Aorta (tissue), 5 donors: ENCODE results near the gene KRTAP5-2. TPM values are rescaled to one million over a fixed set of nuclear protein-coding genes. Genes with fewer than 3 reads are reported as not detected.

Experiments
- ATAC-seq: fragments of 200-7000 bp; cut with Tn5 transposase; one replicate; pipeline ENCODE4 v1.9.1; 2022; ENCODE audit warnings: moderate library complexity; ENCODE audit not compliant: low FRiP score
- DNase-seq, 2 donors: peaks; one replicate each; pipeline ENCODE4 v3.0.0-alpha.2; 2020
- H3K27ac ChIP-seq, 2 donors: one replicate each; pipeline ENCODE4 v1.5.1; 2013; ENCODE audit warnings: low read length in 2 of 2, mild to moderate bottlenecking in 2 of 2, moderate library complexity in 2 of 2, control low read depth in 1 of 2, inconsistent platforms in 1 of 2, low read depth in 1 of 2
- H3K27me3 ChIP-seq, 2 donors: one replicate each; pipeline ENCODE4 v1.6.1; 2013; ENCODE audit warnings: control low read depth in 1 of 2, low read length in 1 of 2, mild to moderate bottlenecking in 1 of 2, moderate library complexity in 1 of 2; ENCODE audit not compliant: insufficient read depth in 2 of 2, control insufficient read depth in 1 of 2
- H3K36me3 ChIP-seq, 2 donors: one replicate each; pipeline ENCODE4 v1.6.1; 2013; ENCODE audit warnings: control low read depth in 1 of 2, low read length in 1 of 2, mild to moderate bottlenecking in 1 of 2; ENCODE audit not compliant: insufficient read depth in 2 of 2, control insufficient read depth in 1 of 2
- H3K4me1 ChIP-seq, 2 donors: one replicate each; pipeline ENCODE4 v1.6.1; 2013; ENCODE audit warnings: low read length in 2 of 2, control low read depth in 1 of 2, mild to moderate bottlenecking in 1 of 2, moderate library complexity in 1 of 2; ENCODE audit not compliant: insufficient read depth in 2 of 2, control insufficient read depth in 1 of 2
- H3K4me3 ChIP-seq, 2 donors: one replicate each; pipeline ENCODE4 v1.5.1; 2013; ENCODE audit warnings: low read length in 2 of 2, control low read depth in 1 of 2, mild to moderate bottlenecking in 1 of 2
- H3K9me3 ChIP-seq: one replicate; pipeline ENCODE4 v1.6.1; 2013; ENCODE audit warnings: mild to moderate bottlenecking, low read length; ENCODE audit not compliant: control insufficient read depth
- WGBS, 2 donors: extraction: QIAGEN DNeasy Blood & Tissue Kit; methylation state at CpG; one replicate each; pipeline ENCODE4 v1.1.7; 2013; 5-methylcytosine and 5-hydroxymethylcytosine counted together
- intact Hi-C, 2 donors: fragments of 100-400 bp; cut with DNase I; formaldehyde crosslinking; loops; one replicate each; pipeline versions ENCODE4 v1.14.2 to v1.15.0; 2022
- polyA plus RNA-seq, 2 donors: library from polyadenylated mRNA; stranded (reverse); fragments of 200-250 nt; gene quantifications; one replicate each; pipeline ENCODE4 v1.2.3, GENCODE V29; 2013
- total RNA-seq, 2 donors: library from RNA; stranded (reverse); fragmentation: NEBNext Ultra II Directional; extraction: Animal tissue kit (Norgen Biotek cat#: 25700); gene quantifications; one replicate each; pipeline ENCODE4 v1.2.1, GENCODE V29; 2021
- donor health status: healthy with polysubstance abuse.
- donor health status: Bipolar disorder and iron deficiency.
- donor health status: DM: no; HTN: no; CAD: no.
- donor health status: DM: no; HTN: no; CAD: no.
- donor health status: DM: yes; HTN: yes; CAD: no.

The KRTAP5-2 gene
- total and polyA plus RNA-seq, 4 donors, result not detected

DNA sequence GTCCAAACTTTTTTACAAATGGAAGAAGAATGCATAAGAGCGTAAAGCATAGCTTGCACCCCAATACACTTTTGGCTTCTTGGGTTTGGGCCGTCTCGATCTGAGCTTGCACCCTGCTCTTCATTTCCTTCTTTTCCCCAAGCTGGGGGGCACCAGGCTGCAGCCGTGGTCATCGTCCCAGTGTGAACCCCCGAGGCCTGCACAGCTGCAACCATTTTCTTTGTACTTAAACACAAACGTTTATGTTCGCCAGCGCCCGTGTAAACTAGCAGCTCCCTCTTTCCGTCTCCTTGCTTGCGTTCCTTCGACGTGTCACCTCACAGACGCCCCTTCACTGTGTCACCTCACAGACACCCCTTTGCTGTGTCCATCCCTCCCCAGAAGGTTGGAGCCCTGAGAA lies 41.6 kb upstream of the KRTAP5-2 start:
- Histone ChIP-seq H3K27ac (no peak overlapping the region), H3K4me3 (no peak overlapping the region), H3K36me3 (no peaks in the 10 kb centered on the region), H3K27me3 (no peaks in the 10 kb centered on the region), H3K9me3 (no peaks in the 10 kb centered on the region), H3K4me1 (no peaks in the 10 kb centered on the region)
- peak in 1 of 2 donors; percentile 39 for DNase-seq
- intact Hi-C loops, result no loop called here
- ATAC-seq, result no peak
- 42 to 50% methylated on average over 15 of the region's 15 CpGs for WGBS, 2 donors

DNA sequence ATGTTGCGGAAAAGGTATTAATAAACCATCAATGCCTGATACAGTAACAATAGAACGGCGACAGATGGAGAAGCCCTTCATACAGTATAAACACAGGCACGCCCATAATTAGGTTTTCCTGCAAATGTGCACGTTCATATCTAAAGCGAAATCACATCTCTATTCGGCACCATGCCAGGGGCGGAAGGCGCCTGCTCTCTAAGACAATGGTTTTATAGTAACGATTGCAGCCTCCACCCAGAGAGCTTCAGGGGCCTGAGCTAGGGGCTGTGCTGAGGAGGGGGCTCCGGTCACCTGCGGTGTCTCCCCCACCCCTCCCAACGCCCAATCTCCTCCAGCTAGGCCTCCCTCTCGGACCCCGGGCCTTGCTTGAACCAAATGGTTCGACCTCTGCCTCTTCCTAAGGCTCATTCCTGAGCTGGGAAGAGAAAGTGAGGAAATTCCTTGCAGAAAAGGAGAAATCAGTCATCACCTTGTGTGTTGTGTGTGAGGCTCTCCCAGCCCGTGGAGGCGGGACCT lies 41.1 kb upstream of the KRTAP5-2 start:
- WGBS, 2 donors, result 47 to 60% methylated on average over 18 of the region's 18 CpGs
- no peak for ATAC-seq
- no peak overlapping the region for H3K4me3 ChIP-seq

DNA sequence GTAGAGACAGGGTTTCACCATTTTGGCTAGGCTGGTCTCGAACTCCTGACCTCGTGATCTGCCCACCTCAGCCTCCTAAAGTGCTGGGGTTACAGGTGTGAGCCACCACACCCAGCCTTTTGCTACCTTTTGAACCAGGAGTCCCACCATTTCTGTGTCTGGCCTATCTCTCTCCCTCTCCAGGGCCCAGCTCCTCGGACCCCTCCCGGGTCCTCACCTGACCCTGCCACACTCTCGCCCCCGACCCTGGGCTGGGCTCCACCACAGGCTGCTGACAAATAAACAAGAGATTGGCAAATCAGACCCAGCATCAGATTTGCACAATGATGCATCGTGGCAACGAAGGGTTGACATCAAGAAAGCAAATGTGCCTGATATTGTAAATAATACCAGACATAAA lies 40.2 kb upstream of the KRTAP5-2 start:
- ATAC-seq, result no peak
- WGBS, 2 donors, result 83 to 84% methylated on average over 8 of the region's 8 CpGs
- no peak overlapping the region for H3K4me3 ChIP-seq
- no peaks in the 10 kb centered on the region for H3K27me3 ChIP-seq
- intact Hi-C loops, result no loop called here
- H3K4me1 ChIP-seq, result no peaks in the 10 kb centered on the region
- H3K27ac ChIP-seq, result no peak overlapping the region
- no peaks in the 10 kb centered on the region for H3K36me3 ChIP-seq
- no peaks in the 10 kb centered on the region for H3K9me3 ChIP-seq
- DNase-seq, result peak; percentile 33 to 55

More for the DNA sequence above, 41.1 kb upstream of the KRTAP5-2 start:
- no peak overlapping the region for H3K27ac ChIP-seq
- H3K36me3 ChIP-seq, result no peaks in the 10 kb centered on the region
- H3K27me3 ChIP-seq, result no peaks in the 10 kb centered on the region
- intact Hi-C loops, result no loop called here
- H3K9me3 ChIP-seq, result no peaks in the 10 kb centered on the region
- H3K4me1 ChIP-seq, result no peaks in the 10 kb centered on the region
- peak in 1 of 2 donors; percentile 26 for DNase-seq

DNA sequence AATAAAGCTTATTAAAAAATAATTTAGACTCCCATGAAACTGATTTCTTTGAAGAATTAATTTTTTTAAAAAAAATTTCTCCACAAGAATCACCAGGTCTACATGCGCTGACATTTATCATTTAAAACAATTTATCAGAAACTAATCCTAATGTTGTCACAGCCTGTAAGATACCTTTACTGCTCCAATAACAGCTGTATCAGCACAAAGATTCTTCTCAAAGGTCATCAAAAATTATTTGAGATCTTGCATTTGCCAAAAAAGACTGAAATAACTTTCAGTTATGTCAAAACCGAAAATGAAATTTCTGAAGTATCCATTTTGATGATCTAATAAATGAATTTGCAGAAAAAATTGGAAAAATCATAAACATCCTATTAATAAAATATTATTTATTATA lies 39.5 kb upstream of the KRTAP5-2 start:
- intact Hi-C loops, result no loop called here

DNA sequence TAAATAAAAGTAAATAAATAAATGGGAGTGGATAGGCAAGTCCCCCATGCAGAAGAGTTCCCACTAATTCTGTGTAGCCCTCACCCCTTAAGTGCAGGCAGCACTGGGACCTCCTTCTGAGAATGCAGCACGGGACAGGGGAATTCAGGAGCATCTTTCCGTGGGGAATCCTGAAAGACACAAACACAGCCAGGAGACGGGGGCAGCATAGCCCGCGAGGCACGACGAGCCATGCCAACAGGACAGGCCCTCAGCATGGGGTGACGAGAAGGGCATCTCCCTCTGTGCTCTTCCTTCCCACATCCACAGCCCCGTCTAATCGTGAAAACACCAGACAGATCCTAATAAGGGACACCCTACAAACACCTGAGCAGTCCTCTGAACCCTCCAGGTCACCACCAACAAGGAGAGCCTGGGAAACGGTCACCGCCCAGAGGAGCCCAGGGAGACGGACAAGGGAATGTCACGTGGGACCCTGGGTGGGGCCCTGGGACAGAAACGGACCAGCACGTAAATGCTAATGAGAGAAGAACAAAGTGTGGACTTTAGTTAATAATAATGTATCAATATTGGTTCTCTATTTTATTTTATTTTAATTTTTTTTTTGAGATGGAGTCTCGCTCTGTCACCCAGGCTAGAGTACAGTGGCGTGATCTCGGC lies 38.3 kb upstream of the KRTAP5-2 start:
- 84 to 85% methylated on average over 19 of the region's 19 CpGs for WGBS, 2 donors
- H3K27me3 ChIP-seq, result no peaks in the 10 kb centered on the region
- intact Hi-C loops, result no loop called here

More for the DNA sequence above, 39.5 kb upstream of the KRTAP5-2 start:
- Histone ChIP-seq H3K9me3 (no peaks in the 10 kb centered on the region), H3K36me3 (no peaks in the 10 kb centered on the region), H3K27me3 (no peaks in the 10 kb centered on the region), H3K4me1 (no peaks in the 10 kb centered on the region), H3K4me3 (no peak overlapping the region), H3K27ac (no peak overlapping the region)
- ATAC-seq (no peak), DNase-seq (no peak)
- 89 to 90% methylated on average over 2 of the region's 2 CpGs for WGBS, 2 donors

DNA sequence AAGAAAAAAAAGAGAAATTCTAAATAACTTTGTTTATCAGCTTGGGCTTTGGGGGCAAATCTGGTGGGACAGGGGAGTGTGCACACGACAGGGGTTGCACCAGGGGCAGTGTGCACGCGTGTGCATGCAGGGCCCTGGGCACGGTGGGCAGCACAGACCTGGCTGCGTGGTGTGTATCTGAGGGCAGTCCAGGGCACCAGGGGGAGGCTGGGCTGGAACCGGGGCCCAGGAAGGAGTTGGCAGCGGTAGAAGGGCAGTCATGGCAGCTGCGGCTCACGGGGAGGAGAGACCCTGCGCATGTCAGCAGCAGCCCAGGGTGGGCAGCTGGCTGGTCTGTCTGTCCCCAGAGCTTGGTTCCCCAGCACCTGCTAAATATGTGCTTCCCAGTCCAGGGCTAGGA lies 35.8 kb upstream of the KRTAP5-2 start:
- intact Hi-C loops, result no loop called here
- Histone ChIP-seq H3K27ac (no peak overlapping the region), H3K27me3 (no peaks in the 10 kb centered on the region), H3K4me3 (no peak overlapping the region), H3K36me3 (no peaks in the 10 kb centered on the region), H3K9me3 (no peaks in the 10 kb centered on the region), H3K4me1 (no peaks in the 10 kb centered on the region)
- ATAC-seq (no peak), DNase-seq (peak; percentile 12 to 25)
- 83 to 87% methylated on average over 7 to 10 of the region's 10 CpGs for WGBS, 2 donors

More for the DNA sequence above, 38.3 kb upstream of the KRTAP5-2 start:
- H3K4me1 ChIP-seq, result no peaks in the 10 kb centered on the region
- H3K4me3 ChIP-seq, result no peak overlapping the region
- H3K9me3 ChIP-seq, result no peaks in the 10 kb centered on the region
- no peak overlapping the region for H3K27ac ChIP-seq
- H3K36me3 ChIP-seq, result no peaks in the 10 kb centered on the region
- DNase-seq (no peak), ATAC-seq (no peak)

DNA sequence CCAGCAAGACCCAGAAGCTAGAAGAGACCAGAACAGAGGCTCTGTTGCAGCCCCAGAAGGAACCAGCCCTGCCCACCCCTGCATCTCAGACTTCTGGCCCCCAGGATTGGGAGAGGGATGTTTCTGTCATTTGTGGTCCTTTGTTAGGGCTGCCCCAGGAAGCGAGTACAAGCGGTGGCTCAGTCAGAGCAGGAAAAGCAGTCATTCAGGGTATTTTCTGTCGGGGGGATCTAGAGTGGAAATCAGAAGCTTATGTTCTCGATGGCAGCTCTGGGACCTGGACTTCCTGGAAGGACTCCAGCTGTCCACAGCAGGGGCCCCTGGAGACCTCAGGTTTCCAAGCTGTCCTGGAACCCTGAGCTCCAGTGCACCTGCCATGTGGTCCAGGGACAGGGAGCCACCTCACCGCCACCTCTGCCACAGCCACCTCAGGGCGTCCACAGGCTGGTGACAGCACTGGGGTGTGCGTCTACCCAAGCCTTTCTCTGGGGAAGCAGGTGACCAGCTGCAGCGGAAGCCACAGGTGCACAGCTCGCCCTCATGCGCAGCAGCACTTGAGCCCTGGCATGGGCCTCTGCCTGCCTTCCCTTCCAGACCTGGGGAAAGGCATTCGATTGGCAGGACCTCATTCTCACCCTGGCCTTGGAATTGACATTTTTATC lies 34.1 kb upstream of the KRTAP5-2 start:
- Histone ChIP-seq H3K36me3 (no peaks in the 10 kb centered on the region), H3K4me3 (no peak overlapping the region), H3K27ac (no peak overlapping the region), H3K4me1 (no peaks in the 10 kb centered on the region), H3K27me3 (no peaks in the 10 kb centered on the region), H3K9me3 (no peaks in the 10 kb centered on the region)
- WGBS, 2 donors, result 62 to 63% methylated on average over 11 of the region's 11 CpGs
- ATAC-seq, result no peak
- no peak for DNase-seq
- intact Hi-C loops, result no loop called here

DNA sequence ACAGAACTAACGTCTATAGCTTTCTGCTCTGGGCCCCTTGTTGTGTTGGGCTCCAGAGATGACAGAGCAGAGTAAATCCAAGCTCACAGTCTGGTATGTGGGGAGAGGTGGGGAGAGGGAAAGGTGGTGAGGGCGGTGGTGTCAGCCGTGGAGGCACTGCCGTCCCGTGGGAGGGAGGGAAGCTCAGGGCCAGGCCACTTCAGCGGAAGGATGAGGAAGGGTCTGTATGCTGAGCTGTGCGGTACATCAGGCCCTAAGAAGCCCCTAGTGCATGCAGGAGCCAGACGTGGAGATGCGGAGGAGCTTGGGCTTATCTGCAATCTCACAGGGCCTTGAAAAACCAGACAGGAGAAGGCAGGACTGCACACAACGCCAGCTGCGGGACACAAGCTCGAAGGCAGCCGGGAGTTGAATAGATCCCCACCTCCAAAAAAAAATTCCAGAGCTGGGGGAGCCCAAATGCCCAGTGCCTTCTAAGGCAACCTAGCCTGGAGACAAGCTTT lies 33.0 kb upstream of the KRTAP5-2 start:
- Histone ChIP-seq H3K4me1 (no peaks in the 10 kb centered on the region), H3K9me3 (no peaks in the 10 kb centered on the region), H3K36me3 (no peaks in the 10 kb centered on the region), H3K27me3 (no peaks in the 10 kb centered on the region), H3K27ac (no peak overlapping the region), H3K4me3 (no peak overlapping the region)
- intact Hi-C loops, result no loop called here
- 71 to 72% methylated on average over 13 of the region's 13 CpGs for WGBS, 2 donors
- DNase-seq (no peak), ATAC-seq (no peak)

DNA sequence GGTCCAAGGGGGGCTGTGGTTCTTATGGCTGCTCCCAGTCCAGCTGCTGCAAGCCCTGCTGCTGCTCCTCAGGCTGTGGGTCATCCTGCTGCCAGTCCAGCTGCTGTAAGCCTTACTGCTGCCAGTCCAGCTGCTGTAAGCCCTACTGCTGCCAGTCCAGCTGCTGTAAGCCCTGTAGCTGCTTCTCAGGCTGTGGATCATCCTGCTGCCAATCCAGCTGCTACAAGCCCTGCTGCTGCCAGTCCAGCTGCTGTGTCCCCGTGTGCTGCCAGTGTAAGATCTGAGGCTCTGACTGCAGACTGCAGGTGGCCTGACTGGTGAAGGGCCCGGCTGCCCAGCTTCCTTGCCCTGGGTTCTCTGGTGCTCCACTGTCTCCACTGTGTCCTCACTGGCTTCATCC lies 32.2 kb upstream of the KRTAP5-2 start:
- WGBS, 2 donors, result 58 to 66% methylated on average over 2 of the region's 2 CpGs
- Histone ChIP-seq H3K4me1 (no peaks in the 10 kb centered on the region), H3K27me3 (no peaks in the 10 kb centered on the region), H3K27ac (no peak overlapping the region), H3K36me3 (no peaks in the 10 kb centered on the region), H3K9me3 (no peaks in the 10 kb centered on the region), H3K4me3 (no peak overlapping the region)
- DNase-seq (no peak), ATAC-seq (no peak)
- intact Hi-C loops, result no loop called here
